HUES64 (cell line): ENCODE results near the gene ACOX2.
"Not testable (repeated sequence)": the region's sequence is repeated elsewhere in the genome, so short reads cannot be mapped to it uniquely, and the experiment has no call there.

Source experiments
- H3K27ac ChIP-seq: 2 replicates; pipeline ENCODE4 v1.7.0; 2013; ENCODE audit warnings: low read depth, low read length, inconsistent platforms
- H3K27me3 ChIP-seq: 2 replicates; pipeline ENCODE4 v1.6.1; 2013; ENCODE audit warnings: mild to moderate bottlenecking, low read length; ENCODE audit not compliant: insufficient read depth
- H3K36me3 ChIP-seq: 2 replicates; pipeline ENCODE4 v1.6.1; 2013; ENCODE audit warnings: mild to moderate bottlenecking, low read length; ENCODE audit not compliant: insufficient read depth
- H3K4me1 ChIP-seq: 2 replicates; pipeline ENCODE4 v1.6.1; 2013; ENCODE audit warnings: mild to moderate bottlenecking, low read length, moderate library complexity; ENCODE audit not compliant: insufficient read depth
- H3K4me3 ChIP-seq: 2 replicates; pipeline ENCODE4 v1.5.1; 2013; ENCODE audit warnings: mild to moderate bottlenecking, low read length, moderate library complexity
- H3K9ac ChIP-seq: 2 replicates; pipeline ENCODE4 v1.6.1; 2013; ENCODE audit warnings: mild to moderate bottlenecking, low read depth, low read length
- H3K9me3 ChIP-seq: 2 replicates; pipeline ENCODE4 v1.6.1; 2013; ENCODE audit warnings: low read depth, low read length; ENCODE audit not compliant: insufficient read depth
- WGBS: fragments of 150-250, 120-280 bp; methylation state at CpG from one replicate; pipeline ENCODE4 v1.1.7; 2013; ENCODE audit warnings: missing lambda C conversion rate; 5-methylcytosine and 5-hydroxymethylcytosine counted together

The ACOX2 gene

GRCh38 chr3:58531555-58531954 lies 5.4 kb downstream of the ACOX2 start:
- Histone ChIP-seq H3K9me3 (no peaks in the 10 kb centered on the region), H3K4me3 (no peak overlapping the region), H3K4me1 (no peaks in the 10 kb centered on the region; the same call in none of the 2 replicates), H3K27me3 (no peaks in the 10 kb centered on the region), H3K9ac (no peak overlapping the region), H3K27ac (no peak overlapping the region), H3K36me3 (no peaks in the 10 kb centered on the region)
- 95% methylated on average over 7 of the region's 7 CpGs for WGBS

GRCh38 chr3:58530354-58530865 lies 6.6 kb downstream of the ACOX2 start:
- Histone ChIP-seq H3K27me3 (no peaks in the 10 kb centered on the region), H3K4me1 (peaks cover 6% of the 10 kb centered on the region), H3K9ac (no peak overlapping the region), H3K9me3 (no peaks in the 10 kb centered on the region), H3K27ac (no peak overlapping the region), H3K4me3 (no peak overlapping the region), H3K36me3 (no peaks in the 10 kb centered on the region)
- 95% methylated on average over 18 of the region's 18 CpGs for WGBS

- WGBS, result 82% methylated on average over 14 of the region's 15 CpGs
- Histone ChIP-seq H3K27me3 (no peaks in the 10 kb centered on the region), H3K9me3 (no peaks in the 10 kb centered on the region), H3K4me1 (peaks cover 6% of the 10 kb centered on the region), H3K4me3 (no peak overlapping the region), H3K36me3 (no peaks in the 10 kb centered on the region), H3K27ac (no peak overlapping the region), H3K9ac (no peak overlapping the region)
Measured at GRCh38 chr3:58529516-58530353, 7.3 kb downstream of the ACOX2 start.

GRCh38 chr3:58528629-58529028 lies 8.4 kb downstream of the ACOX2 start:
- H3K36me3 ChIP-seq, result no peaks in the 10 kb centered on the region
- no peaks in the 10 kb centered on the region for H3K9me3 ChIP-seq
- no peak overlapping the region for H3K27ac ChIP-seq
- peaks cover 10% of the 10 kb centered on the region for H3K4me1 ChIP-seq
- 83% methylated on average over 6 of the region's 6 CpGs for WGBS
- H3K27me3 ChIP-seq, result no peaks in the 10 kb centered on the region
- H3K9ac ChIP-seq, result no peak overlapping the region
- no peak overlapping the region for H3K4me3 ChIP-seq

- H3K9ac ChIP-seq, H3K4me3 ChIP-seq, H3K27me3 ChIP-seq, H3K27ac ChIP-seq, H3K36me3 ChIP-seq, H3K9me3 ChIP-seq: not testable (repeated sequence)
- WGBS, result 97% methylated on average over 3 of the region's 3 CpGs
- H3K4me1 ChIP-seq, result peaks cover 20% of the 10 kb centered on the region
Measured at GRCh38 chr3:58527440-58527839, 9.6 kb downstream of the ACOX2 start.

GRCh38 chr3:58526515-58526957 lies 10.5 kb downstream of the ACOX2 start:
- 75% methylated on average over 7 of the region's 7 CpGs for WGBS
- no peak overlapping the region for H3K9ac ChIP-seq
- peaks cover 20% of the 10 kb centered on the region for H3K4me1 ChIP-seq
- no peaks in the 10 kb centered on the region for H3K36me3 ChIP-seq
- no peak overlapping the region; the same call in 1 of the 2 replicates for H3K27ac ChIP-seq
- no peaks in the 10 kb centered on the region for H3K9me3 ChIP-seq
- H3K27me3 ChIP-seq, result no peaks in the 10 kb centered on the region
- no peak overlapping the region for H3K4me3 ChIP-seq

- H3K27ac ChIP-seq, result no peak overlapping the region
- no peaks in the 10 kb centered on the region for H3K27me3 ChIP-seq
- H3K9ac ChIP-seq, result no peak overlapping the region
- H3K4me1 ChIP-seq, result peaks cover 24% of the 10 kb centered on the region
- no peaks in the 10 kb centered on the region for H3K36me3 ChIP-seq
- H3K4me3 ChIP-seq, result no peak overlapping the region
- H3K9me3 ChIP-seq, result no peaks in the 10 kb centered on the region
- WGBS, result 94% methylated on average over 11 of the region's 11 CpGs
Measured at GRCh38 chr3:58524326-58524888, 12.6 kb downstream of the ACOX2 start.

GRCh38 chr3:58522759-58523425 lies 14.1 kb downstream of the ACOX2 start:
- peak overlapping the region; percentile 38; the same call in 1 of the 2 replicates for H3K27ac ChIP-seq

GRCh38 chr3:58521917-58522631 lies 14.9 kb downstream of the ACOX2 start:
- peaks cover 28% of the 10 kb centered on the region for H3K4me1 ChIP-seq
- H3K9ac ChIP-seq, result no peak overlapping the region
- WGBS, result 60% methylated on average over 10 of the region's 10 CpGs
- H3K36me3 ChIP-seq, result no peaks in the 10 kb centered on the region
- H3K4me3 ChIP-seq, result no peak overlapping the region
- H3K27ac ChIP-seq, result peak overlapping the region; percentile 38; the same call in 1 of the 2 replicates
- H3K27me3 ChIP-seq, result no peaks in the 10 kb centered on the region
- H3K9me3 ChIP-seq, result no peaks in the 10 kb centered on the region

More at GRCh38 chr3:58522759-58523425, 14.1 kb downstream of the ACOX2 start:
- Histone ChIP-seq H3K4me3 (no peak overlapping the region), H3K9me3 (no peaks in the 10 kb centered on the region), H3K27me3 (no peaks in the 10 kb centered on the region), H3K36me3 (no peaks in the 10 kb centered on the region), H3K9ac (no peak overlapping the region), H3K4me1 (peaks cover 28% of the 10 kb centered on the region)
- WGBS, result 58% methylated on average over 4 of the region's 5 CpGs

GRCh38 chr3:58521336-58521670 lies 15.7 kb downstream of the ACOX2 start:
- WGBS, result 94% methylated on average over 3 of the region's 3 CpGs
- Histone ChIP-seq H3K36me3 (no peaks in the 10 kb centered on the region), H3K4me3 (no peak overlapping the region), H3K9me3 (no peaks in the 10 kb centered on the region), H3K27me3 (no peaks in the 10 kb centered on the region), H3K27ac (no peak overlapping the region), H3K9ac (no peak overlapping the region), H3K4me1 (peaks cover 25% of the 10 kb centered on the region)
